ENCODE results near the gene HP. TPM values are rescaled to one million over a fixed set of nuclear protein-coding genes. Genes with fewer than 3 reads are reported as not detected.

Gene HP
- total RNA-seq, 2 donors from 2014 or later, result 5.7 to 27.6 TPM

DNA sequence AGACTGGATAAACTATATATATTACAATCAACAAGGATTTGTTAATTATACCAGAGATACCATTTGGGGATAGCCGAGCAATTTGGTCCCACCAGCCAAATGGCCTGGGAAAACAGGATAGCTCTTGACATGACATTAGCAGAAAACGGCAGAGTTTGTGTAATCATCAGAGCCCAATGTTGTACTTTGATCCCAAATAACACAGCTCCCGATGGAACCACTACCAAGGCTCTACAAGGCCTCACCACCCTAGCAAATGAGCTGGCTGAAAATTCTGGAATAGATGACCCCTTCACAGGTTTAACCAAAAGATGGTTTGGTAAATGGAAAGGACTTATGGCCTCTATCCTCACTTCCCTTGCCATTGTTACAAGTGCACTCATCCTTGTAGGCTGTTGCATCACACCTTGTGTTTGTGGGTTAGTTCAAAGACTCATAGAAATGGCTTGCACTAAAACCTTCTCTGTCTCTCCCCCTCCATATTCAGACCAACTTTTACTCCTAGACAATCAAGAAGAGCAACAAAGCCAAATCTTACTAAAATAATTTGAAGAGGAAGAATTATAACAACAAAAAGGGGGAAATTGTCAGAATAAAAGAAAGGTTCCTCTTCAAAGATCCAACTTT is 29.6 kb downstream of the HP start:
- DNase-seq, result no peak
- Histone ChIP-seq H3K36me3 (peaks cover 4% of the 10 kb centered on the region), H3K4me1 (no peaks in the 10 kb centered on the region), H3K9me3 (no peaks in the 10 kb centered on the region), H3K4me3 (no peak overlapping the region), H3K27me3 (no peaks in the 10 kb centered on the region), H3K9ac (ENCODE audit: low read depth in 2 of 2, low read length in 2 of 2) (no peak overlapping the region), H3K27ac (no peak overlapping the region)
- TF ChIP-seq, protein P1, sequence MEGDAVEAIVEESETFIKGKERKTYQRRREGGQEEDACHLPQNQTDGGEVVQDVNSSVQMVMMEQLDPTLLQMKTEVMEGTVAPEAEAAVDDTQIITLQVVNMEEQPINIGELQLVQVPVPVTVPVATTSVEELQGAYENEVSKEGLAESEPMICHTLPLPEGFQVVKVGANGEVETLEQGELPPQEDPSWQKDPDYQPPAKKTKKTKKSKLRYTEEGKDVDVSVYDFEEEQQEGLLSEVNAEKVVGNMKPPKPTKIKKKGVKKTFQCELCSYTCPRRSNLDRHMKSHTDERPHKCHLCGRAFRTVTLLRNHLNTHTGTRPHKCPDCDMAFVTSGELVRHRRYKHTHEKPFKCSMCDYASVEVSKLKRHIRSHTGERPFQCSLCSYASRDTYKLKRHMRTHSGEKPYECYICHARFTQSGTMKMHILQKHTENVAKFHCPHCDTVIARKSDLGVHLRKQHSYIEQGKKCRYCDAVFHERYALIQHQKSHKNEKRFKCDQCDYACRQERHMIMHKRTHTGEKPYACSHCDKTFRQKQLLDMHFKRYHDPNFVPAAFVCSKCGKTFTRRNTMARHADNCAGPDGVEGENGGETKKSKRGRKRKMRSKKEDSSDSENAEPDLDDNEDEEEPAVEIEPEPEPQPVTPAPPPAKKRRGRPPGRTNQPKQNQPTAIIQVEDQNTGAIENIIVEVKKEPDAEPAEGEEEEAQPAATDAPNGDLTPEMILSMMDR (IDR thresholded peaks at IDR 0.05), result no peak
- intact Hi-C loops (cut with DNase I), result no loop called here

DNA sequence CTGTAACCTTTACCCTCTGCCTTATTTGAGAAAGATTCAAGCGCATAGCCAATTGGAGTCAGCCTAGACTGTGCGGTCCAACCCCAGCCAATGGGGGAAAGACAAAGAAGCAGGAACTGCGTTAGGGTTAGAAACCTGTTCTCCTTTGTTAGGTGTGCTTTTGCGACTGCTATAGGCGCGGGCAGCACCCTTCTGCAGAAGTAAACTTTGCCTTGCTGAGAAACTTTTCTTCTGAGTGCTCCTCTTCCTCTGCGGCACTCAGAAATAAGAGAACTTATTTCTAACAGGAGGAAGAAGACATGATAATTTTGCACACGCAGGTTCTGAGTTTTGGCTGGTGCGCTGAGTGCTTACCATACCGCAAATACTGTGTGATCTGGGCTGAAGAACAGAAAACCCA is 30.1 kb downstream of the HP start:
- no peak overlapping the region for H3K4me3 ChIP-seq
- no peaks in the 10 kb centered on the region for H3K4me1 ChIP-seq
- no peak overlapping the region for H3K9ac ChIP-seq (ENCODE audit: low read depth in 2 of 2, low read length in 2 of 2)
- no peaks in the 10 kb centered on the region for H3K27me3 ChIP-seq
- no peak overlapping the region for H3K27ac ChIP-seq
- TF ChIP-seq, protein P1 (IDR thresholded peaks at IDR 0.05), result no peak
- peaks cover 4% of the 10 kb centered on the region for H3K36me3 ChIP-seq
- intact Hi-C loops (cut with DNase I), result no loop called here
- no peaks in the 10 kb centered on the region for H3K9me3 ChIP-seq
- no peak for DNase-seq

DNA sequence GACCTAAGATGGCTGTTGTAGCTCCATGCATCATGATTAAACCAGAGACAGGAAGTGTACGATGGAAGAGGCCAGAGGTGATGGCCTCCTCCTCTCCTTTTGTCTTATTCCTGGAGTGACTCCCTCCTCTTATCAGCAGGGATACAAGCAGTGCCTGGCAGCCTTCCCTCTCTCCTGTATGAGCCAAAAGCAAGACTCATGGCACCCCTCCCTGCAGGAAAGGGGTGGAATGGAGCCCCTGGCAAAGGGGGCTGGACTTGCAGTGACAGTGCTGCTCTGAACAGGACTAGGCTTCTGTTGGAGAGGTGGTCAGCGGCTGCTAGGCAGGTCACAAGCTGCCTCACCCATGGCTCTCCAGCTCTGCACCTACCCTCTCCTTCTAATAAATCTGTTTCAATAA is 30.7 kb downstream of the HP start:
- Histone ChIP-seq H3K9me3 (no peaks in the 10 kb centered on the region), H3K27me3 (no peaks in the 10 kb centered on the region), H3K9ac (ENCODE audit: low read depth in 2 of 2, low read length in 2 of 2) (no peak overlapping the region), H3K36me3 (peaks cover 8% of the 10 kb centered on the region), H3K4me3 (no peak overlapping the region), H3K4me1 (no peaks in the 10 kb centered on the region), H3K27ac (no peak overlapping the region)
- TF ChIP-seq, protein P1 (IDR thresholded peaks at IDR 0.05), result no peak
- intact Hi-C loops (cut with DNase I), result no loop called here
- no peak for DNase-seq

DNA sequence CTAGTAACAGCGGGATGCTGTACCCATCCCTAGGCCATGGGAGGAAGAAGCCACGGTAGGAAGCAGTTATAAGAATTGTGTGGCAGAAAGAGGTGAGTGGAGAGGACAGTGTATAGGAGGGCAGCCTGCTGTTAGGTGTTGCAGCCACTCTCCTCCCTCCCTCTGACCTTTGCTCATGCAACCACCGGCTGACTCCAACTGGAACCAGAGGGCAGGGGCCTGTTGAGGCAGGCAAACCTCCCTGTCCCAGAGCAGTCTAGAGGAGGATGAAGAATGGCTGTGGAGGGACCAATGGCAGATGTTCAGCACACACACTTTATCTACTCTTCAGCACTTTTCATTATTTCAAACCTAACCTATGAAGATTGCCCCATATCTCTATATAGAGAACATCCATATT is 36.9 kb downstream of the HP start:
- Histone ChIP-seq H3K9ac (ENCODE audit: low read depth in 2 of 2, low read length in 2 of 2) (no peak overlapping the region), H3K27ac (no peak overlapping the region), H3K4me1 (peaks cover 11% of the 10 kb centered on the region), H3K36me3 (peaks cover 12% of the 10 kb centered on the region), H3K27me3 (no peaks in the 10 kb centered on the region), H3K4me3 (no peak overlapping the region), H3K9me3 (no peaks in the 10 kb centered on the region)
- TF ChIP-seq, protein P1 (IDR thresholded peaks at IDR 0.05), result no peak
- intact Hi-C loops (cut with DNase I), result loop anchor here (5.0 kb wide), 1 partner anchor 79 kb away; no protein-coding TSS in a partner anchor
- DNase-seq, result peak; percentile 32

DNA sequence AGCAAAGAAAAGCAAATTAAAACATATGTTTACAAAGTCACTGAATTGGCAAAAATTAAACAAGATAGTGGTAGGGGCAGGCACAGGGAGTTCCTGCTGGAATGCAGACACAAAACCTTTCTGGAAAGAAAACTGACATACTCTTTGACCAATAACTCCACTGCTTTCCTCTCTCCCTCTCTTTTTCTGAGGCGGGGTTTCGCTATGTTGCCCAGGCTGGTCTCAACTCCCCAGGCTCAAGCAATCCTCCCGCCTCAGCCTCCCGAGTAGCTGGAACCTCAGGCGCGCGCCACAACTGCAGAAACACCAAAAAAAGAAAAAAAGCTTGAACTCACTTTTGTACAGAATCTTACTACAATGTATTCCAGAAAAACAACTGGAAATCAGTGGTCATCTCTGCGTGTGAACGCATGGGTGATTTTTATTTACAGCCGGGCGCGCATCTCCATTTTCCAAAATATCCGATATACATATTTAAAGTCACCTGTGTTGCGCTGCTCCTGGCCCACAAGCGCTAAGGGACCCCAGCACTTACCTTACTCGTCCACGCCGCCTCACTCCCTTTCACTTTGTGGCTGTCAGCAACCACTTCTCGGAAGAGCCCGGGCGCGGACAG is 38.6 kb downstream of the HP start:
- Histone ChIP-seq H3K27me3 (no peaks in the 10 kb centered on the region), H3K9ac (ENCODE audit: low read depth in 2 of 2, low read length in 2 of 2) (peak overlapping the region; percentile 79 to 94), H3K27ac (peak overlapping the region; percentile 82), H3K4me3 (peak overlapping the region; percentile 90), H3K36me3 (peaks cover 11% of the 10 kb centered on the region), H3K9me3 (no peaks in the 10 kb centered on the region), H3K4me1 (peaks cover 11% of the 10 kb centered on the region)
- TF ChIP-seq, protein P1 (IDR thresholded peaks at IDR 0.05), result no peak
- intact Hi-C loops (cut with DNase I), result loop anchor here (5.0 kb wide), 1 partner anchor 81 kb away; no protein-coding TSS in a partner anchor
- peak; percentile 44 for DNase-seq

Measured in colonic mucosa (tissue), 4 donors.